HG02759 (cell line): ENCODE measurements around the gene EXOSC10.
"Not testable (repeated sequence)": the region's sequence is repeated elsewhere in the genome, so short reads cannot be mapped to it uniquely, and the experiment has no call there.

ENCODE experiments used
- ATAC-seq: cut with Tn5 transposase; IDR thresholded peaks from one replicate; pipeline ENCODE4 v1.9.1; 2021; ENCODE audit warnings: mild to moderate bottlenecking, moderate library complexity; ENCODE audit not compliant: unreplicated experiment

The EXOSC10 gene

GRCh38 chr1:11023201-11023600 lies 76.5 kb downstream of the EXOSC10 start:
- no peak for ATAC-seq

GRCh38 chr1:11019971-11020370 lies 79.7 kb downstream of the EXOSC10 start:
- ATAC-seq = no peak

GRCh38 chr1:11019358-11019757 lies 80.3 kb downstream of the EXOSC10 start:
- not testable (repeated sequence) for ATAC-seq
